Tibial artery (tissue), 4 donors: ENCODE data around the gene FCHO2.
"Not testable (repeated sequence)": the region's sequence is repeated elsewhere in the genome, so short reads cannot be mapped to it uniquely, and the experiment has no call there.

Experiments
- DNase-seq, 2 donors: peaks; one replicate each; pipeline ENCODE4 v3.0.0-alpha.2; 2019
- H3K27ac ChIP-seq, 2 donors: fragments of 200-600 bp; sonication (generic) in 1 of 2; 1 replicate in 1 of 2; 2 replicates in 1 of 2; pipeline ENCODE4 v1.5.1; 2018 to 2019; ENCODE audit warnings: mild to moderate bottlenecking in 1 of 2
- H3K27me3 ChIP-seq, 2 donors: fragments of 200-600 bp; sonication (generic) in 1 of 2; one replicate each; pipeline versions ENCODE4 v1.5.1 to v1.6.0; 2016 to 2019
- H3K36me3 ChIP-seq, 3 donors: fragments of 200-600 bp; sonication (generic) in 2 of 3; one replicate each; pipeline ENCODE4 v1.5.1; 2016 to 2019; ENCODE audit warnings: mild to moderate bottlenecking in 2 of 3
- H3K4me1 ChIP-seq, 4 donors: fragments of 200-600 bp; sonication (generic) in 2 of 4; 1 replicate in 3 of 4; 2 replicates in 1 of 4; pipeline ENCODE4 v1.5.1; 2016 to 2019
- H3K4me3 ChIP-seq, 2 donors: fragments of 200-600 bp; sonication (generic) in 1 of 2; 1 replicate in 1 of 2; 2 replicates in 1 of 2; pipeline ENCODE4 v1.5.1; 2018 to 2019; ENCODE audit warnings: mild to moderate bottlenecking in 2 of 2
- H3K9me3 ChIP-seq, 3 donors: fragments of 200-600 bp; sonication (generic) in 1 of 3; one replicate each; pipeline ENCODE4 v1.5.1; 2016 to 2019
- intact Hi-C: fragments of 100-400 bp; cut with DNase I; formaldehyde crosslinking; loops from one replicate; pipeline ENCODE4 v1.15.0; 2023; ENCODE audit warnings: low total_unique reads
- TF ChIP-seq, protein P1 (sequence below), 2 experiments: fragments of 200-600 bp in 1 of 2; fragments of 450-650 bp in 1 of 2; IDR thresholded peaks; one replicate each; pipeline ENCODE4 v1.5.1; 2017 to 2019; ENCODE audit warnings: antibody characterized with exemption in 2 of 2, mild to moderate bottlenecking in 1 of 2, moderate library complexity in 1 of 2

The FCHO2 gene

GRCh38 chr5:72994578-72994977 lies 38.7 kb downstream of the FCHO2 start:
- intact Hi-C loops, result no loop called here
- TF ChIP-seq, protein P1, sequence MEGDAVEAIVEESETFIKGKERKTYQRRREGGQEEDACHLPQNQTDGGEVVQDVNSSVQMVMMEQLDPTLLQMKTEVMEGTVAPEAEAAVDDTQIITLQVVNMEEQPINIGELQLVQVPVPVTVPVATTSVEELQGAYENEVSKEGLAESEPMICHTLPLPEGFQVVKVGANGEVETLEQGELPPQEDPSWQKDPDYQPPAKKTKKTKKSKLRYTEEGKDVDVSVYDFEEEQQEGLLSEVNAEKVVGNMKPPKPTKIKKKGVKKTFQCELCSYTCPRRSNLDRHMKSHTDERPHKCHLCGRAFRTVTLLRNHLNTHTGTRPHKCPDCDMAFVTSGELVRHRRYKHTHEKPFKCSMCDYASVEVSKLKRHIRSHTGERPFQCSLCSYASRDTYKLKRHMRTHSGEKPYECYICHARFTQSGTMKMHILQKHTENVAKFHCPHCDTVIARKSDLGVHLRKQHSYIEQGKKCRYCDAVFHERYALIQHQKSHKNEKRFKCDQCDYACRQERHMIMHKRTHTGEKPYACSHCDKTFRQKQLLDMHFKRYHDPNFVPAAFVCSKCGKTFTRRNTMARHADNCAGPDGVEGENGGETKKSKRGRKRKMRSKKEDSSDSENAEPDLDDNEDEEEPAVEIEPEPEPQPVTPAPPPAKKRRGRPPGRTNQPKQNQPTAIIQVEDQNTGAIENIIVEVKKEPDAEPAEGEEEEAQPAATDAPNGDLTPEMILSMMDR (IDR thresholded peaks at IDR 0.05), result no peak
- Histone ChIP-seq H3K36me3 (peaks cover 34 to 46% (median 38%) of the 10 kb centered on the region in 3 donors), H3K27ac (no peak overlapping the region), H3K4me3 (no peak overlapping the region), H3K4me1 (no peaks in the 10 kb centered on the region), H3K27me3 (no peaks in the 10 kb centered on the region), H3K9me3 (no peaks in the 10 kb centered on the region)
- DNase-seq, result no peak

GRCh38 chr5:72996632-72997031 lies 40.8 kb downstream of the FCHO2 start:
- Histone ChIP-seq H3K27ac (no peak overlapping the region), H3K36me3 (peaks cover 24 to 34% (median 25%) of the 10 kb centered on the region in 3 donors), H3K27me3 (no peaks in the 10 kb centered on the region), H3K4me1 (no peaks in the 10 kb centered on the region), H3K4me3 (no peak overlapping the region), H3K9me3 (no peaks in the 10 kb centered on the region)
- intact Hi-C loops, result no loop called here
- DNase-seq, result no peak
- TF ChIP-seq, protein P1 (IDR thresholded peaks at IDR 0.05), result no peak

DNA sequence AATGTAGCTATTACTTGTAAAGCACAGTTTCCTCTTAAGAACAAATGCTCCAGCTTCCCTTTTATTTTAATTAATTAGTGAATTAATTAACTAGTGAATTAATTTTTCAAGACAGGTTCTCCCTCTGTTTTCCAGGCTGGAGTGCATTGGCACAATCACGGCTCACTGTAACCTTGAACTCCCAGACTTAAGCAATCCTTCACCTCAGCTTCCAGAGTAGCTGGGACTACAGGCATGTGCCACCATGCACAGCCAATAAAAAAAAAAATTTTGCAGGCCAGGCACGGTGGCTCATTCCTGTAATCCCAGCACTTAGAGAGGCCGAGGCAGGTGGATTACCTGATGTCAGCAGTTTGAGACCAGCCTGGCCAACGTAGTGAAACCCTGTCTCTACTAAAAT lies 44.1 kb downstream of the FCHO2 start:
- H3K27me3 ChIP-seq, result no peaks in the 10 kb centered on the region
- H3K27ac ChIP-seq, result no peak overlapping the region
- H3K36me3 ChIP-seq, result peaks cover 10 to 25% (median 18%) of the 10 kb centered on the region in 3 donors
- TF ChIP-seq, protein P1 (IDR thresholded peaks at IDR 0.05), result no peak
- no peaks in the 10 kb centered on the region for H3K9me3 ChIP-seq
- intact Hi-C loops, result loop anchor here (10.0 kb wide), 1 partner anchor 65 kb away; no protein-coding TSS in a partner anchor
- H3K4me3 ChIP-seq, result no peak overlapping the region
- H3K4me1 ChIP-seq, result no peaks in the 10 kb centered on the region
- no peak for DNase-seq

GRCh38 chr5:73005886-73006285 lies 50.0 kb downstream of the FCHO2 start:
- Histone ChIP-seq H3K27me3 (no peaks in the 10 kb centered on the region), H3K27ac (no peak overlapping the region), H3K36me3 (peaks cover 0 to 11% (median 8%) of the 10 kb centered on the region in 3 donors), H3K9me3 (no peaks in the 10 kb centered on the region), H3K4me3 (no peak overlapping the region), H3K4me1 (no peaks in the 10 kb centered on the region)
- TF ChIP-seq, protein P1 (IDR thresholded peaks at IDR 0.05), result no peak
- intact Hi-C loops, result loop anchor here (10.0 kb wide), 1 partner anchor 59 kb away; no protein-coding TSS in a partner anchor
- DNase-seq, result no peak

- Histone ChIP-seq H3K27ac (no peak overlapping the region), H3K36me3 (peaks cover 0 to 11% (median 8%) of the 10 kb centered on the region in 3 donors), H3K9me3 (no peaks in the 10 kb centered on the region), H3K4me1 (no peaks in the 10 kb centered on the region), H3K27me3 (no peaks in the 10 kb centered on the region), H3K4me3 (no peak overlapping the region)
- TF ChIP-seq, protein P1 (IDR thresholded peaks at IDR 0.05), result no peak
- DNase-seq, result no peak
- intact Hi-C loops, result loop anchor here (10.0 kb wide), 1 partner anchor 58 kb away; no protein-coding TSS in a partner anchor
These were observed 51.2 kb downstream of the FCHO2 start for GRCh38 chr5:73007051-73007450.

GRCh38 chr5:73008831-73009230 lies 53.0 kb downstream of the FCHO2 start:
- TF ChIP-seq, protein P1 (IDR thresholded peaks at IDR 0.05), result no peak
- H3K4me3 ChIP-seq, result no peak overlapping the region
- H3K27me3 ChIP-seq, result no peaks in the 10 kb centered on the region
- intact Hi-C loops, result loop anchor here (10.0 kb wide), 1 partner anchor 56 kb away; no protein-coding TSS in a partner anchor
- peaks cover 0 to 11% (median 8%) of the 10 kb centered on the region in 3 donors for H3K36me3 ChIP-seq
- peaks cover 0 to 8% (median 4%) of the 10 kb centered on the region in 4 donors for H3K4me1 ChIP-seq
- H3K27ac ChIP-seq, result no peak overlapping the region
- no peaks in the 10 kb centered on the region for H3K9me3 ChIP-seq
- DNase-seq, result no peak

GRCh38 chr5:73011612-73012011 lies 55.8 kb downstream of the FCHO2 start:
- intact Hi-C loops, H3K27ac ChIP-seq, H3K4me1 ChIP-seq, H3K9me3 ChIP-seq, H3K4me3 ChIP-seq, H3K27me3 ChIP-seq, DNase-seq: not testable (repeated sequence)
- peaks cover 0 to 11% (median 4%) of the 10 kb centered on the region in 3 donors for H3K36me3 ChIP-seq
